HG03196 (cell line): ENCODE measurements around the gene FAM163B.
"Not testable (repeated sequence)": the region's sequence is repeated elsewhere in the genome, so short reads cannot be mapped to it uniquely, and the experiment has no call there.

ENCODE experiments used
- ATAC-seq: cut with Tn5 transposase; IDR thresholded peaks from one replicate; pipeline ENCODE4 v1.9.1; 2021; ENCODE audit not compliant: unreplicated experiment

Gene FAM163B

DNA sequence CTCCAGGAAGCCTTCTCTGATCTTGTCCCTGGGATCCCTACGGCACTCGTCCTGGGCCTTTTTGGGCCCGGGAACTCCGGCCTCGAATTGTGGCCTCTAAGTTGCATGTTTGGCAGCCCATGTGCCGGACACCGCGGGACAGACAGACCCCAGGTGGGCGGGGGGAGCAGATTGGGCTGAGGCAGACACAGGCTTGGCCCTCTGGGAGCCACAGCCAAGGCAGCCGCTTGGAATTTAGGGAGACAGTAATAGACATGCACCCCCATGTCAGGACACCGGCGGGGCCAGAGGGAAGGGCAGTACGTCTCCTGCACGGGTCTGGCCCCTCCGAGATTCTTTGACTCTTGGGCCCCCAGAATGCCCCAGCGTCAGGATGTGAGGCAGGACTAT, 38.5 kb downstream of the FAM163B start:
- no peak for ATAC-seq

DNA sequence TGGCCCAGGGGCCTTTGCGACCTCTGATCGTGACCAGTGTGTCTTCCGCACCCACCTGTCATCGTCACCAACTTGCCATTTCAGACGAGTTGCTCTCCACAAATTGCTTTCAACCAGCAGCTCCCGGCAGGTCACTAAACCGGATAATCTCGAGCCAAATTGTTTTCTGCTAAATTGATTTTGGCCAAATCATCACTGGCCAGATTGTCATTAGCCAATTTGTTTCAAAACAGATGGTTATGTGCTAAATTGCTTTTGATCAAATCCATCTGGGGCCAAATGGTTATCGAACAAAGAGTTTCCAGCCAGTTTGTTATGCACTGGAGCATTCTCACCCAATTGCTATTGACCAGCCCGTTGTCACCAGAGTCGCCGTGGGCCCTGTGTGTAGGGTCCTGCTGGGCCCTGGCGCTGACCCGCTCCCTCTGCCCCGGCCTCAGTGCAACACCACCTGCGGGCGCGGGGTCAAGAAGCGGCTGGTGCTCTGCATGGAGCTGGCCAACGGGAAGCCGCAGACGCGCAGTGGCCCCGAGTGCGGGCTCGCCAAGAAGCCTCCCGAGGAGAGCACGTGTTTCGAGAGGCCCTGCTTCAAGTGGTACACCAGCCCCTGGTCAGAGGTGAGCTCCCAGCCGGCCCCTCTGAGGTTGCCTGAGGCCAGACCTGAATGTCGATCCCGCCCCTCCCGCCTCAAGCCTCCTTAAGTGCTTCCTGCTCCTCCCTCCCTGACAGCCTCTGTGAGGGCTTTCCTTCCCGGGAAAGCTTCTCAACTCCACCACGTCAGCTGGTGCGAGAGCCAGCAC, 39.1 kb downstream of the FAM163B start:
- no peak for ATAC-seq

DNA sequence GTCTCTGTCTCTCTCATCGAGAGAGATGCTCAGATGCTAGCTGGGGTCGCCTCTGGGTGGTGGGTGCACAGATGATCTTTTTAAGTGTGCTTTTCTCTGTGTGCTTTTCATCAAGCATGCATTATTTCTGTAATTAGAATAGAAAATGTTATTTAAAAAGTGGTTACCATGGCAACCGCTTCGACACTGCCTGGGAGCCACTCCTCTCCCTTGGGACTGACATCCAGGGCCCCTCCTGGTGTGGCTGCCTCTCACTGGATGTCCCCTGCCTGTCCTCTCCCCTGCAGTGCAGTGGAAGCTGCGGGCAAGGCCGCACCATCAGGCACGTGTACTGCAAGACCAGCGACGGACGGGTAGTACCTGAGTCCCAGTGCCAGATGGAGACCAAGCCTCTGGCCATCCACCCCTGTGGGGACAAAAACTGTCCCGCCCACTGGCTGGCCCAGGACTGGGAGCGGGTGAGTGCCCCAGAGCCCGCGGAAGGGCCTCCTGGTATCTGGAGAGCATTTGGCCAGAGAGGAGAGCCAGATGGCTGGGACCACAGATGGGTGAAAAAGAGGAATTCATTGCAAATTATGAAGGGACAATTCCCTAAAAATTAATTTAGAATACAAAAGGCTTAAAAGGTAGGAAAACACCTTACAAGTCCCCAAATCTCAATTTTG, 39.9 kb downstream of the FAM163B start:
- ATAC-seq: no peak

DNA sequence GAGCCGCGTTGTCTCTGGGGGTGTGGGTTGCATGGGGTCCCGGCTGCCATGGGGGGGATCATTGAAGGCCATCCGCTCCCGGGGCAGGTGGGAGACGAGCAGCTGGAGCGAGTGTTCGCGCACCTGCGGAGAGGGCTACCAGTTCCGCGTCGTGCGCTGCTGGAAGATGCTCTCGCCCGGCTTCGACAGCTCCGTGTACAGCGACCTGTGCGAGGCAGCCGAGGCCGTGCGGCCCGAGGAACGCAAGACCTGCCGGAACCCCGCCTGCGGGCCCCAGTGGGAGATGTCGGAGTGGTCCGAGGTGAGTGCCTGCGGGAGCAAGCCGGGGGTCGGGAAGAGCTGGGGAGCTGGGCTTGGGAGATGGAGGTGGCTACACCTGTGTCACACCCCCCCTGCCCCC, 41.0 kb downstream of the FAM163B start:
- no peak for ATAC-seq

DNA sequence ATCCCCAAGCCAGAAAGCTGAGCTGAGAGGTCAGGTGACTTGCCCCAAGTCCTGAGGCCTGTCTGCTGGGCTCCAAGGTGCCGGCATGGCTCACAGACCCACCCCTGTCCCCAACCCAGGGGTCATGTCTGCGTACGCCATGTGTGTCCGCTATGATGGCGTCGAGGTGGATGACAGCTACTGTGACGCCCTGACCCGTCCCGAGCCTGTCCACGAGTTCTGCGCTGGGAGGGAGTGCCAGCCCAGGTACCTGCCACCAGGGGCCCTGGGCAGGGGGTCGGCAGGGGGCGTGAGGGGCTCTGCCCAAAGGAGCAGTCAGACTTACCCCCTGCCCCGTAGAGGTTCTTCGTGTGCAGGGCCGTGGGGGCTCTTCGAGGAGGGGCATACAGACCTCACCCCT, 42.4 kb downstream of the FAM163B start:
- ATAC-seq: no peak

DNA sequence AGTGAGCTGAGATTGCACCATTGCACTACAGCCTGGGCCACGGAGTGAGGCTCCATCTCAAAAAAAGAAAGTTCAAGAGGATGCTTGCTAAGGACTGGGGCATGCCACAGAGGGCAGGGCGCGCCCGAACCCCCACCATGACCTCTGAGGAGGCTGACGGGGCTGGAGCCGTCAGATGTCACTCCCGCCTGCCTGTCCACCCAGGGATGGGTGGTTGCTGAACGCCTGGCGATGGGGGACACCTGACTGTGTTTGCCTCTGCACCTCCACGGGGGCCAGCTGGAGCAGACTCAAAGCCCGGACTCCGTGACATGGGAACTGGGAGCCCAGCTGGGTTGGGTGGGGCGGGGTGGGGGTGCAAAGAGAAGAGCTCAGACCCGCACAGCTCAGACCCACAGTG, 42.8 kb downstream of the FAM163B start:
- no peak for ATAC-seq

DNA sequence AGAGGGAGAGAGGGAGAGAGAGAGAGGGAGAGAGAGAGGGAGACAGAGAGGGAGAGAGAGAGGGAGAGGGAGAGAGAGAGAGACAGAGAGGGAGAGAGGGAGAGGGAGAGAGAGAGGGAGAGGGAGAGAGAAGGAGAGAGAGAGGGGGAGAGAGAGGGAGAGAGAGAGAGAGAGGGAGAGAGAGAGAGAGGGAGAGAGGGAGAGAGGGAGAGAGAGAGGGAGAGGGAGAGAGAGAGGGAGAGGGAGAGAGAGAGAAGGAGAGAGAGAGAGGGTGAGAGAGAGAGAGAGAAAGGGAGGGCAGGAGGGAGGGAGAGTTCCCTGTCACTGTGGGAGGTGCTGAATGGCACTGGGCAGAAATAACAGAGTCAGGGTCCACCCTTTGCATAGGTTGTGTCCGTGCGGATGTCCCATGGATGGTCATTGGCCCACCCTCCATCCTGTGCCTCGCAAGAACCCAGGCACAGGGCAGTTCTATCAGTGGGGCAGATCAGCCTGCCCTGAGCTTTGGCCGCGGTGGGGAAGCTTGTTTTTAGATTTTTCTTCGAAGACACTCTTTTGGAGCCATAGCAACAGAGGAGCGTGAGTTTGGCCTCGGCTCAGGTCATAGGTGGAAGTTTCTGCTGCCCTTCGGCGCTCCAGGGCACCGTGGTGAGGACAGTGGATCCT, 44.6 kb downstream of the FAM163B start:
- ATAC-seq: no peak

DNA sequence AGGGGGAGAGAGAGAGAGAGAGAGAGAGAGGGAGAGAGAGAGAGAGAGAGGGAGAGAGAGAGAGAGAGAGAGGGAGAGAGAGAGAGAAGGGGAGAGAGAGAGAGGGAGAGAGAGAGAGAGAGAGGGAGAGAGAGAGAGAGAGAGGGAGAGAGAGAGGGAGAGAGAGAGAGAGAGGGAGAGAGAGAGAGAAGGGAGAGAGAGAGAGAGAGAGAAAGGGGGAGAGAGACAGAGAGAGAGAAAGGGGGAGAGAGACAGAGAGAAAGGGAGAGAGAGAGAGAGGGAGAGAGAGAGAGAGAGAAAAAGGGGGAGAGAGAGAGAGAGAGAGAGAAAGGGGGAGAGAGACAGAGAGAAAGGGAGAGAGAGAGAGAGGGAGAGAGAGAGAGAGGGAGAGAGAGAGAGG, 45.4 kb downstream of the FAM163B start:
- not testable (repeated sequence) for ATAC-seq

DNA sequence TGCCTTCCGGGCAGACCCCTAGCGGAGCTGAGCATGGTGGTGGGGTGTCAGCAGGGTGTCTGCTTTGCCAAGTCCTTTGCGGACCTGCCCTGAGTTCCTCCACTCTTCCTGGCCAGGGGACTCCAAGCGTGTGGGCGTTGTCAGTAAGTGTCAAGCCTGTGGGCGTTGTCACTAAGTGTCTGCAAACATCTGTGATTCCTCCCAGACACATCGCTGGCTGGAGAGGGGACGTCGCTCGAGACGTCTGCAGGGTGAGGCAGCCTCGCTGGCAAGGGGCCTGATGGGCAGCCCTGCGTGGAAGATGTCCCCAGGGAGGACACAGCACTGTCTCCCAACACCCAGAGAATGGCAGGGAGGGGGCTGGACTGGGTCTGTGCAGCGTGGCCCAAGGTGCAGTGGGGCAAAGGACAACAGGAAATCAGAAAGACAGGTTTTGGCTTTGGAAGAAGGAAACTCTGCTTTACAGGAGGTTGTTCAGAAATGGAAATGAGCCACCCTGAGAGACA, 45.8 kb downstream of the FAM163B start:
- no peak for ATAC-seq

DNA sequence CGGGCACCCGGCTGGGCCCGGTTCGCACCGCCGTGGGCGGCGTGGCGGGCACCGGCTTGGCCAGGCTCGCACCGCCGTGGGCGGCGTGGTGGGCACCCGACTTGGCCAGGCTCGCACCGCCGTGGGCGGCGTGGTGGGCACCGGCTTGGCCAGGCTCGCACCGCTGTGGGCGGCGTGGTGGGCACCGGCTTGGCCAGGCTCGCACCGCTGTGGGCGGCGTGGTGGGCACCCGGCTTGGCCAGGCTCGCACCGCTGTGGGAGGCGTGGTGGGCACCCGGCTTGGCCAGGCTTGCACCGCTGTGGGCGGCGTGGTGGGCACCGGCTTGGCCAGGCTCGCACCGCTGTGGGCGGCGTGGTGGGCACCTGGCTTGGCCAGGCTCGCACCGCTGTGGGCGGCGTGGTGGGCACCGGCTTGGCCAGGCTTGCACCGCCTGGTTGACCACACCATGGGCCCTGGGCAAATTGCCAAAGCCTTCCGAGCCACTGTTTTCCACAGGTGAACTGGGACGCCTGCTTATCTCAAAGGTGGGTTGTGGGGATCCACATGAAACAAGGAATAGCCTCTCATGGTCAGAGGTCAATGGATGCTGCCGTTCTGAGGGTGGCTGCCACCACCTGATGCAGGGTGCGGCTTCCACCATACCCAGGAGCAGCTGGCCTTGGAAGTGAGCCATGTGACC, 46.4 kb downstream of the FAM163B start:
- ATAC-seq: no peak

DNA sequence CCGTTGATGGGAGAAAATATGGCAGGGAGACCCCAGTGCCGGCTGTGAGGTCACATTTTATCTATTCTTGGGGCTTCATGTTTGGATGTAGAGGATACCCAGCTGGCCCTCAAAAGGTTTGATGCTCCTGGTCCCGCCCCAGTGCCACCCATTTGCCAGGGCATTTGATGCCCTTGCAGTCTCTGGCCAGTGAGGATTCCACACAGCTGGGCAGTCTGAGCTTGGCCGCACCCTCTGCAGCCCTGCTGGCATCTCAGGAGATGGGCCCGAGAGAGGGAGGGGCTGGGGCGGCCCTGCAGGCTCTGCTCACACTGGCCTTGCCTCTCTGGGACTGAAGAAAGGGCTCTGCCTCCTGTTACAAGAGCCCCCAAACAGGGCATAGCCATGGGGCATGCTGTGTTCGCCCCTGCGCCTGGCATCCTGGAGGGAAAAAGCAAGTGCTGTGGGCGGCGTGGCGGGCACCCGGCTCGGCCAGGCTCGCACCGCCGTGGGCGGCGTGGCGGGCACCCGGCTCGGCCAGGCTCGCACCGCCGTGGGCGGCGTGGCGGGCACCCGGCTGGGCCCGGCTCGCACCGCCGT, 47.1 kb downstream of the FAM163B start:
- ATAC-seq: no peak

DNA sequence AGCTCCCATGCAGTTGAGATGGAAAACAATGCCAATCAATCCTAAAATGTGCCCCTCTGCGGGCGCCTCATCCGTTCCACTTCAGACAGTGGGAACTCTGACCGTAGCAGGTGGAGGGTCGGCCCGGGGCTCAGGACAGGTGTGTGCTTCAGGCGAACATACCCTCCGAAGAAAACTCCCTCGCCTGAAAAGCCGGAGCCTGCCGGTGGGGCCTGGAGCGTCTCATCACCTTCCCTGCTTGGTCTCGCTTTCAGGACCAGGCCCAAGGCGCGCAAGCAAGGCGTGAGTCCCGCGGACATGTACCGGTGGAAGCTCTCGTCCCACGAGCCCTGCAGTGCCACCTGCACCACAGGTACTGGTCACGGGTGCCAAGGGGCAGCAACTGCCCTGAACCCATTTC, 48.2 kb downstream of the FAM163B start:
- ATAC-seq: no peak

DNA sequence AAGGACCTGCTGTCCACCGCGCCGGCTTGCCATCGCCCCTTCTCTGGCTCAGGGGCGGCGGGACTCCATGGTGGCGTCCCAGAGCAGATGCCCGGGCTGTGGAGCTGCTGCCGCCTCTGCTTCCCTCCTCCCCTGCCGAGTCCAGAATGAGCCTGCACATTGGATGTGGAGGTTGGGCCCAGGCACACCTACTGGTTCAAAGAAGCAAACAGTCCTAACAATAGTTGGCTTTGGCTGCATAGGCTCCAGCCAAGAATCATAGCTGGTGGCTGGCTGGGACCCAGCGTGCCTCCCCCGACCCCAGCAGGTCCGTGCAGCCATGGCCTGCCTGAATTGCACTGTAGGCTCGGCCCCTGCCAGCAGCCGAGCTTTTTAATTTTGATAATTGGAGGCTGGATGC, 48.9 kb downstream of the FAM163B start:
- no peak for ATAC-seq

DNA sequence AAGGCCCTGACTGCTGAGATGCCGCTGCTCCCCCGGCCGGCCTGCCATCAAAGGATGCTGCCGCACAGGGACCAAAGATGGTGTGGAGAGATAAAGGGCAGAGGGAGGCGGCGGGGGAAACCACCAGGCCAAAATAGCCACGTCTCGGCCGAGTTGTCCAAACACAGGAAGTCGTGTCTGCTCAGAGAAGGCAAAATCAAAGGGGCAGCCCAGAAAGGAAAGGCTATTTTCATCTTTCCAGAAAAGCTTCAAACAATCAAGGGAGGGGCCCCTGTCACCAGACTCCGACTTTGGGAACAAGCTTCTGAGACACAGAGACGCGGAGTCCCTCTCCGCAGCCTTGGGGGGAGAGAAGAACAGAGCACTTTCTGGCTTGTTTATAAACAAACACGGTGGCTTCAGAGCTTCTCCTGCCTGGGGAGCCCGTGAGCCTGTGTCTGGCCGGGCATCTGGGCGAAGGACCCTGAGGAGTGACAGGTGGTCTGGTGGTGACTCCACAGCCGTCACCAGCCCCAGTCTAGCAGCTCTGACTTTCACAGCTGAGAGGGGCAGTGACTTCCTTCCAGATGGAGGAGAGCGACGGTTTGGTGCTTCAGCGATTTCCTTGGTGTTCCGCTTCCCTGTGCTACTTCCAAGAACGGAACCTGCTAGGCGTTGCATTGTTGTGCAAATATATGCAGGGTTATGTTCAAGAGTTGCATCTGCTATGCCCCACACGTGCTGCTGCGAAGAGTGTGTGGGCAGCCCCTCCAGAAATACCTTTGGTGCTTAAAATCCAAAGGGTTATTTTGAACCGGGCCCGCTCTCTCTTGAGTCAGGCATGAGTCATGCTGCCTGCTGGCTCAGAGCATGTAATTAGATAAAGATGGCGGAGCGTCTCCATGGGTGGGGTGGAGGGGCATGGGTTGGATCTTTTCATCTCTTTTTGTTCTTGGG, 50.7 kb downstream of the FAM163B start:
- peak; percentile 51 for ATAC-seq

DNA sequence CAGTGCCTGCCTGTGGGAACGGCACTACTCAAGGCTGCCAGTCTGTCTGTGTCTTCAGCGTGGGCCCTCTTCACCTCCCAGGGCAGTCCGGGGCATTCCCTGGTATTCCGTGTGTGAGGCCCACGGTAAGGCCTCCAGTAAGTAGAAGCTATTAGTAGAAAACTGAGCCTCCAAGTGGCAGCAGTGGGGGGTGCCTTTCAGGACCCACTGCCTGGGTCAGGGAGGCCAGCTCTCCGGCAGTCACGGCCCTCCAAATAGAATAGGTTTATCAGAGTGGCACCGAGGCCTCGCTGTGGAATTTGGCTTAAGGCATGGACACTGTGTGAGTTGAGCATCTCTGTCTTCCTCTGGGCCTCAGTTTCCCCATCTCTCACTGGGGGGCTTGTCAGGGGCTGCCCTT, 51.6 kb downstream of the FAM163B start:
- ATAC-seq: no peak

DNA sequence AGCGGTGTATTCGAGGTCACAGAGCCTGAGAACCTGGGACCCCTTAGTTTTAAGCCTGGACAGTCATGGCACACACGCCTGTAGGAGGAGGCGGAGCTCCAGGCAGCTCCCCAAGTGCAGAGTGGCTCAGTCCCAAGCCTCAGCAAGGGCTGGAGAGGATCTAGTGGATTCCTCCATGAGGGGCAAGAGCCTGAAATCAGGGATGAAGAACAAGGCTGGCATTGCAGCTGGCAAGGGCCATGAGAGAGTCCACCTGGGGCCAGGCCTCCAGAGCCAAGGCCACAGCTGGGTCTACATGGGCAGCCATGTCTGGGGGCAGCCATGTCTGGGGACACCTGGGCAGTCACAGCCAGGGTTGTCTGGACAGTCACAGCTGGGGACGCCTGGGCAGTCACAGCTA, 52.8 kb downstream of the FAM163B start:
- no peak for ATAC-seq

DNA sequence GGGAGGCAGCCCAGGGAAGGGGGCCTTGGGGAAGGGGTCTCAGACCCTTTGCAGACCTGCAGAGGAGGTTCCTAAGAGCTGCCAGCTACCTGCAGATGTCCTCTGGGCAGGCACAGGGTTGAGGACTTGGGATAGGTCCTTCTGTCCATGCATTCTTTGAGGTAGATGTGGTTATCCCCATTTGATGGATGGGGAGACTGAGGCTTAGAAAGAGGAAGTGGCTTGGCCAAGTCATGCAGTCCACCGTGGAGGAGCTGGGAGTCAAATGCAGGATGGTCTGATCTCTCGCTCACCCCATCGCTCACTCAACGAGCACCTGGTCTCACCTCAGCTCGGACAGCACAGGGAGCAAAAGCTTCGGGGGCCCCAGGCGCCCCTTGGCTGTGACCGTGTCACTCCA, 54.5 kb downstream of the FAM163B start:
- no peak for ATAC-seq

DNA sequence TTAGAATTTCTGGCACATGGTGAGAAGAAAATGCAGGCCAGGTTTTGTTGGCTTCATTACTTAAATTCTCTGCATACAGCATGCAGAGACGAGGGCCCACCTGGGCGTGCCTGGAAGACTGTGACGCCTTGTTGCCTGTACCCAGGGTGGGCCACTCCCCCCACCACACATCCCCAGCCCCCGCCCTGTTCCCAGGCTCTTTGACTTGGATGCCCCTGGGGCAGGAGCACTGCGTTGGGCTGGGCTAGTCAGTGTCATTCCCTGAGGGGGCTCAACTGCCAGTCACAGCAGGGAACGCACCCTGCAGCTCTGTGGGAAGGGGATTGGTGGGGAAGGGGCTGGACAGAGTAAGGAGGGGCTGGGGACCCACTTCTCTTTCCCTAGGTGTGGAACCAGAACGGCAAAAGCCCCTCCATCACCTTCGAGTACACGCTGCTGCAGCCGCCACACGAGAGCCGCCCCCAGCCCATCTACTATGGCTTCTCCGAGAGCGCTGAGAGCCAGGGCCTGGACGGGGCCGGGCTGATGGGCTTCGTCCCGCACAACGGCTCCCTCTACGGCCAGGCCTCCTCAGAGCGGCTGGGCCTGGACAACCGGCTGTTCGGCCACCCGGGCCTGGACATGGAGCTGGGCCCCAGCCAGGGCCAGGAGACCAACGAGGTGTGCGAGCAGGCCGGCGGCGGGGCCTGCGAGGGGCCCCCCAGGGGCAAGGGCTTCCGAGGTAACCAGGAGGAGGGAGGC, 55.0 kb downstream of the FAM163B start:
- ATAC-seq: no peak

DNA sequence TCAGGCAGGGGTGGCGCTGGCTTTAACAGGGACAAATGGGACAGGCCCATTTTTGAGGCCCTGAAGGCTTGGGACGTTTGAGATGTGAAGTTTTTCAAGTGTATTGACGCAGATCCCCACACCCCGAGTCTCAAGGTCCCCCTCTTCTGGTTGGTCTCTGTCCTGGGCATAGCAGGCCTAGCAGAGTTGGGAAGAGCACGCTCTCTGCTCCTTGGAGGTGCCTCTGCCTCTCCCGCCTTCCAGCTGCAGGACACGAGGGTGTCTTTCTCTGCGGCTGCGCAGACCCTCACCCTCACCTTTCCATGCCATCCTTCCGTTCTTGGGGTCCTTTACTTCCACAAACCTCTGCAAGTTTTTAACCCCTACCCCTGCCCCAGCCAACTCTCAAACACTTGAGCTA, 56.1 kb downstream of the FAM163B start:
- ATAC-seq: no peak
